ENCODE results near the gene NTF3.

- no peak for TF ChIP-seq CTCF (IDR thresholded peaks at IDR 0.05)
- TF ChIP-seq POLR2A (IDR thresholded peaks at IDR 0.05), result no peak
These were observed 93.0 kb downstream of the NTF3 start for GRCh38 chr12:5524769-5525436.

Measured in lower leg skin (tissue), 3 donors.